Osteoblast (primary cell): Measurements from ENCODE around the gene MAFF. TPM values are rescaled to one million over a fixed set of nuclear protein-coding genes. Genes with fewer than 3 reads are reported as not detected.
"Not testable (repeated sequence)": the region's sequence is repeated elsewhere in the genome, so short reads cannot be mapped to it uniquely, and the experiment has no call there.

Source experiments
- DNase-seq: peaks from one replicate; pipeline ENCODE4 v3.0.0; 2011; ENCODE audit warnings: low spot score, mixed read lengths; ENCODE audit not compliant: insufficient read length; ENCODE audit errors: missing footprints
- H2AFZ ChIP-seq: 2 replicates; pipeline ENCODE4 v1.6.0; 2011; ENCODE audit warnings: mild to moderate bottlenecking, low read length
- H3K27ac ChIP-seq: 2 replicates; pipeline ENCODE4 v1.5.1; 2011; ENCODE audit warnings: mild to moderate bottlenecking, low read depth, low read length, moderate library complexity
- H3K27me3 ChIP-seq: 2 replicates; pipeline ENCODE4 v1.6.0; 2012; ENCODE audit warnings: mild to moderate bottlenecking, control low read depth, inconsistent platforms, low read length, moderate library complexity; ENCODE audit not compliant: insufficient read depth
- H3K36me3 ChIP-seq: 2 replicates; pipeline ENCODE4 v1.5.1; 2011; ENCODE audit warnings: mild to moderate bottlenecking, low read length, control low read depth, moderate library complexity; ENCODE audit not compliant: insufficient read depth
- H3K4me1 ChIP-seq: 2 replicates; pipeline ENCODE4 v1.5.1; 2011; ENCODE audit warnings: mild to moderate bottlenecking, low read length, control low read depth, moderate library complexity; ENCODE audit not compliant: insufficient read depth
- H3K4me2 ChIP-seq: 2 replicates; pipeline ENCODE4 v1.6.0; 2011; ENCODE audit warnings: mild to moderate bottlenecking, low read length; ENCODE audit not compliant: insufficient read depth
- H3K4me3 ChIP-seq: fragments of 200-600 bp; sonication (generic); 3 replicates; pipeline ENCODE4 v1.5.1; 2012; ENCODE audit warnings: mild to moderate bottlenecking, low read length, inconsistent platforms; ENCODE audit not compliant: insufficient read depth
- H3K79me2 ChIP-seq: 2 replicates; pipeline ENCODE4 v1.6.0; 2012; ENCODE audit warnings: mild to moderate bottlenecking, low read length, control low read depth, inconsistent platforms; ENCODE audit not compliant: insufficient read depth
- H3K9me3 ChIP-seq: 2 replicates; pipeline ENCODE4 v1.5.1; 2011; ENCODE audit warnings: low read depth, low read length, control low read depth
- H4K20me1 ChIP-seq: 2 replicates; pipeline ENCODE4 v1.6.0; 2012; ENCODE audit warnings: mild to moderate bottlenecking, low read length, control low read depth; ENCODE audit not compliant: insufficient read depth
- total RNA-seq: library from RNA; depleted of rRNA; stranded (reverse); fragments of >200 nt; gene quantifications from 2 replicates; pipeline ENCODE4 v1.2.3, GENCODE V29; 2012
- TF ChIP-seq, protein P1 (sequence below): IDR thresholded peaks from 2 replicates; pipeline ENCODE4 v1.5.1; 2011; ENCODE audit warnings: mild to moderate bottlenecking, low read depth, low read length, moderate library complexity; ENCODE audit errors: extremely low read depth

MAFF gene
- 16.5 and 22.4 TPM in 2 replicates for total RNA-seq

DNA sequence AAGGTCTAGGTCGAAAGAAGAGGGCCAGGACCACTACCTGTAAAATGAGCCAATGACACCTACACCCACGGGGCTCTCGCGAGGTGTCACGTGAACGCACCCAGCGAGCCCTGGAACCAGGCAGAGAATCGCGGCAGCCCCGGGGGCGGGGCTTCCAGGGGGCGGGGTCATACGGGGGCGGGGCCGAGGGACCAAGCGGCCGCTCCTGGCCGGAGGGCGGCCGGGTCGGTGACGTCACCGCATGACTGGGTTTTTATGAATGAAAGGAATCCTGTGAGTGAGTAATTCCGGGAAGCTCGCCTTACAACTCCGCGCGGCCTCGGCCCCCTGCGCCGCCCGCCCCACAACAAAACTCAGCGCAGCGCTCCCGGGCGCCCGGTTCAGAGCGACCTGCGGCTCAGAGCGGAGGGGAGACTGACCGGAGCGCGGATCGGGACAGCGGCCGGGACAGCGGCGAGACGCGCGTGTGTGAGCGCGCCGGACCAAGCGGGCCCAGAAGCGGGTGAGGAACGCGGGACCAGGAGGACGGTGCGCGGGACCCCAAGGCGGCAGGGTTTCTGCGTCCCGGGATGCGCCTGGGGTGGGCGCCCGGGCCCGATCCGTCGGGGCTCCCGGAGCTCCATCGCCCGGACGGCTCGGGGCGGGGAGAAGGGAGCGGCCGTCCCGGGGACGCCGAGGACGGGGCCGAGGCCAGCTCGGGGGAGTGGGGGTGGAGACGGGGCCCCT is at the start of gene MAFF:
Gene MAFF, plus strand, starts transcription at position 284 of the 726 bp plus-strand sequence. CDS start 11,860 bp downstream, outside the sequence.
- Histone ChIP-seq H4K20me1 (peaks cover 30% of the 10 kb centered on the region), H3K4me1 (peaks cover 37% of the 10 kb centered on the region), H3K27me3 (no peaks in the 10 kb centered on the region), H3K4me2 (peak within 1 kb of the TSS; percentile 93), H3K79me2 (peaks cover 44% of the 10 kb centered on the region), H3K9me3 (no peaks in the 10 kb centered on the region), H3K4me3 (peak within 1 kb of the TSS; percentile 96), H3K27ac (peak within 1 kb of the TSS; percentile 98), H2AFZ (peak within 1 kb of the TSS; percentile 94), H3K36me3 (no peaks in the 10 kb centered on the region)
- peak; percentile 99 for DNase-seq
- TF ChIP-seq, protein P1, sequence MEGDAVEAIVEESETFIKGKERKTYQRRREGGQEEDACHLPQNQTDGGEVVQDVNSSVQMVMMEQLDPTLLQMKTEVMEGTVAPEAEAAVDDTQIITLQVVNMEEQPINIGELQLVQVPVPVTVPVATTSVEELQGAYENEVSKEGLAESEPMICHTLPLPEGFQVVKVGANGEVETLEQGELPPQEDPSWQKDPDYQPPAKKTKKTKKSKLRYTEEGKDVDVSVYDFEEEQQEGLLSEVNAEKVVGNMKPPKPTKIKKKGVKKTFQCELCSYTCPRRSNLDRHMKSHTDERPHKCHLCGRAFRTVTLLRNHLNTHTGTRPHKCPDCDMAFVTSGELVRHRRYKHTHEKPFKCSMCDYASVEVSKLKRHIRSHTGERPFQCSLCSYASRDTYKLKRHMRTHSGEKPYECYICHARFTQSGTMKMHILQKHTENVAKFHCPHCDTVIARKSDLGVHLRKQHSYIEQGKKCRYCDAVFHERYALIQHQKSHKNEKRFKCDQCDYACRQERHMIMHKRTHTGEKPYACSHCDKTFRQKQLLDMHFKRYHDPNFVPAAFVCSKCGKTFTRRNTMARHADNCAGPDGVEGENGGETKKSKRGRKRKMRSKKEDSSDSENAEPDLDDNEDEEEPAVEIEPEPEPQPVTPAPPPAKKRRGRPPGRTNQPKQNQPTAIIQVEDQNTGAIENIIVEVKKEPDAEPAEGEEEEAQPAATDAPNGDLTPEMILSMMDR, result no peak

DNA sequence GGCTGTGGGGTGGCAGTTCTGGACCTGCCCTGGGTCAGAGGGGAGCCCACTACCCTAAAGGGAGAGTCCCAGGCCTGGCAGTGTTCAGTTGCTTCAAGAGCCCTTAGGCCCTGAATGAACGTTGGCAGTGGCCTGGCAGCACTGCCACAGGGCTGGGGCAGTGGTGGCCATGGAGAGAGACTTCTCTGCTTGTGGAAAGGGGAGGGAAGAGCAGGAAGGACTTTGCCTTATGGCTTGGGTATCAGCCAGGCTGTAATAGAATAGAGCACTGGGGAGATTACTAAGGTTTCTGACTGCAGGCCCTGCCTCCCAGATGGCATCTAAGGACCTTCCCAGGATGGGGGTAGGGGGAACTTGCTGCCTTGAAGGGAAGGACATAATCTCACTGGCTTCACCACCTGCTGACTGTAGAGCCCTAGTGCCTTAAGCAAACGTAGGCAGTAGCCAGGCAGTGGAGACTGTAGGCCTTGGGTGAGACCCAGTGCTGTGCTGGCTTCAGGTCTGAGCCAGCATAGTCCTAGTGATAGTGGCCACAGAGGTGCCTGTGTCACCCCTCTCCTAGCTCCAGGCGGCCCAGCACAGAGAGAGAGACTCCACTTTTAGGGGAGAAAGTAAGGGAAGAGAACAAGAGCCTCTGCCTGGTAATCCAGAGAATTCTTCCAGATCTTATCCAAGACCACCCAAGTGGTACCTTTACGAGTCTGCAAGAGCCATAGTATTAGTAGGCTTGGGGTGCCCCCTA is 47.8 kb upstream of the MAFF start:
- TF ChIP-seq, protein P1, result no peak
- H3K4me1 ChIP-seq, result no peaks in the 10 kb centered on the region
- no peaks in the 10 kb centered on the region for H3K79me2 ChIP-seq
- H3K4me2 ChIP-seq, result no peak overlapping the region
- no peaks in the 10 kb centered on the region for H3K27me3 ChIP-seq
- H3K27ac ChIP-seq, result no peak overlapping the region
- H2AFZ ChIP-seq, result no peak overlapping the region
- no peak overlapping the region for H3K4me3 ChIP-seq
- H3K9me3 ChIP-seq, result no peaks in the 10 kb centered on the region
- H3K36me3 ChIP-seq, result no peaks in the 10 kb centered on the region
- no peak for DNase-seq
- H4K20me1 ChIP-seq, result no peaks in the 10 kb centered on the region

DNA sequence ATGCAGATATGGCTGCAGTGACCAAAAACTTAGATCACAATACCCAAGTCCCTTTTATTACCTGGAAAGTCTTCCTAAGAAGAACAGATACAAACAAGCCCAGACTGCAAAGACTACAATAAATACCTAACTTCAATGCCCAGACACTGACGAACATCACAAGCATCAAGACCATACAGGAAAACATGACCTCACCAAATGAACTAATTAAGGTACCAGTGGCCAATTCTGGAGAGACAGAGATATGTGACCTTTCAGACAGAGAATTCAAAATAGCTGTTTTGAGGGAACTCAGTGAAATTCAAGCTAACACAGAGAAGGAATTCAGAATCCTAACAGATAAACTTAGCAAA is 47.3 kb upstream of the MAFF start:
- not testable (repeated sequence) for H3K4me3 ChIP-seq, H3K79me2 ChIP-seq, H3K4me2 ChIP-seq, H3K36me3 ChIP-seq, H2AFZ ChIP-seq, H3K4me1 ChIP-seq, H4K20me1 ChIP-seq, DNase-seq, H3K9me3 ChIP-seq, H3K27ac ChIP-seq, H3K27me3 ChIP-seq

DNA sequence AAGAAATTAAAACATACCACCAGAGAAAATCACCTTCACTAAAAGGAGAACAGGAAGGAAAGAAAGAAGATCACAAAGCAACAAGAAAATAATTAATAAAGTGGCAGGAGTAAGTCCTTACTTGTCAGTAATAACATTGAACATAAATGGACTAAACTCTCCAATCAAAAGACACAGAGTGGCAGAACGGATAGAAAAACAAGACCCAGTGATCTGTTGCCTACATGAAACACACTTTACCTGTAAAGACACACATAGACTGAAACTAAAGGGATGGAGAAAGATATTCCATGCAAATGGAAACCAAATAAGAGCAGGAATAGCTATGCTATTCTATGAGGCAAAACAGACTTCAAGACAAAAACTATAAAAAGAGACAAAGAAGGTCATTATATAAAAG is 46.1 kb upstream of the MAFF start:
- no peak overlapping the region for H2AFZ ChIP-seq
- H3K4me1 ChIP-seq, result no peaks in the 10 kb centered on the region
- no peak overlapping the region for H3K4me3 ChIP-seq
- no peaks in the 10 kb centered on the region for H4K20me1 ChIP-seq
- H3K9me3 ChIP-seq, result no peaks in the 10 kb centered on the region
- no peaks in the 10 kb centered on the region for H3K36me3 ChIP-seq
- H3K79me2 ChIP-seq, result no peaks in the 10 kb centered on the region
- TF ChIP-seq, protein P1, result no peak
- no peaks in the 10 kb centered on the region for H3K27me3 ChIP-seq
- H3K4me2 ChIP-seq, result no peak overlapping the region
- DNase-seq, result no peak
- no peak overlapping the region for H3K27ac ChIP-seq
